HL-60 (cell line): ENCODE data around the gene HSPBAP1.

Experiments used
- DNase-seq, 2 experiments: peaks; one replicate each; pipeline ENCODE4 v3.0.0-alpha.2; 2010 to 2020; ENCODE audit warnings: low read depth in 1 of 2, low spot score in 1 of 2
- H3K27ac ChIP-seq: fragments of 250-450 bp; sonication (Bioruptor Pico); replicated peaks from 2 replicates; pipeline ENCODE4 v1.5.1; 2020; ENCODE audit warnings: mild to moderate bottlenecking, moderate library complexity
- H3K27me3 ChIP-seq: fragments of 250-450 bp; sonication (Bioruptor Pico); 2 replicates; pipeline ENCODE4 v1.5.1; 2021; ENCODE audit warnings: mild to moderate bottlenecking, moderate library complexity; ENCODE audit not compliant: insufficient read depth, poor library complexity, severe bottlenecking
- H3K4me3 ChIP-seq: replicated peaks from 2 replicates; pipeline ENCODE4 v1.5.1; 2011; ENCODE audit warnings: mild to moderate bottlenecking, control low read depth, low read length; ENCODE audit not compliant: insufficient read depth
- CTCF ChIP-seq: IDR thresholded peaks from one replicate; pipeline ENCODE4 v1.5.1; 2011; ENCODE audit warnings: low read length, control low read depth, inconsistent platforms; ENCODE audit not compliant: insufficient read depth
- GABPA ChIP-seq: IDR thresholded peaks from 2 replicates; pipeline ENCODE4 v1.6.1; 2012; ENCODE audit warnings: low read depth
- POLR2AphosphoS5 ChIP-seq: IDR thresholded peaks from 2 replicates; pipeline ENCODE4 v1.6.1; 2012; ENCODE audit warnings: low read depth
- REST ChIP-seq: IDR thresholded peaks from 2 replicates; pipeline ENCODE4 v1.6.1; 2012; ENCODE audit warnings: low read depth; ENCODE audit not compliant: insufficient replicate concordance
- SPI1 ChIP-seq: IDR thresholded peaks from 2 replicates; pipeline ENCODE4 v1.6.1; 2012; ENCODE audit warnings: low read depth, mild to moderate bottlenecking, borderline replicate concordance

The HSPBAP1 gene

GRCh38 chr3:122797291-122797690 is 3.7 kb upstream of the HSPBAP1 start:
- TF ChIP-seq GABPA (no peak), POLR2AphosphoS5 (no peak), SPI1 (no peak), REST (no peak), CTCF (no peak)
- Histone ChIP-seq H3K27ac (no peak overlapping the region), H3K4me3 (no peak overlapping the region), H3K27me3 (no peaks in the 10 kb centered on the region)
- no peak for DNase-seq

GRCh38 chr3:122795674-122796195 is 2.1 kb upstream of the HSPBAP1 start:
- Histone ChIP-seq H3K4me3 (peak overlapping the region; percentile 92), H3K27ac (peak overlapping the region; percentile 70), H3K27me3 (no peaks in the 10 kb centered on the region)
- peak in 1 of 2 experiments; percentile 27 for DNase-seq
- no peak for TF ChIP-seq SPI1
- TF ChIP-seq GABPA, result no peak
- no peak for TF ChIP-seq POLR2AphosphoS5

- DNase-seq, result peak; percentile 53 to 66
- TF ChIP-seq POLR2AphosphoS5 (no peak), REST (no peak), SPI1 (peak; percentile 50; the same call in 1 of the 2 replicates), CTCF (no peak), GABPA (no peak)
Observed at GRCh38 chr3:122794779-122795673, 1.4 kb upstream of the HSPBAP1 start, which contains the start of gene SLC49A4. SLC49A4 (plus strand) TSS chr3:122795069; CDS start chr3:122795193, 124 bp downstream.

GRCh38 chr3:122794483-122794778 is 800 bp upstream of the HSPBAP1 start:
- Histone ChIP-seq H3K27ac (peak overlapping the region; percentile 70), H3K27me3 (no peaks in the 10 kb centered on the region), H3K4me3 (peak overlapping the region; percentile 92)
- no peak for TF ChIP-seq CTCF
- TF ChIP-seq REST, result no peak
- no peak for TF ChIP-seq SPI1
- TF ChIP-seq GABPA, result no peak
- TF ChIP-seq POLR2AphosphoS5, result no peak; the same call in 1 of the 2 replicates
- DNase-seq, result no peak

More at GRCh38 chr3:122794779-122795673, 1.4 kb upstream of the HSPBAP1 start, which contains the start of gene SLC49A4:
- Histone ChIP-seq H3K27ac (peak within 1 kb of the TSS; percentile 70), H3K27me3 (no peaks in the 10 kb centered on the region), H3K4me3 (peak within 1 kb of the TSS; percentile 92)
